Pulmonary artery endothelial cell (primary cell): ENCODE measurements around the gene DIO1. TPM values are rescaled to one million over a fixed set of nuclear protein-coding genes. Genes with fewer than 3 reads are reported as not detected.

Source experiments
- DNase-seq: peaks from one replicate; pipeline ENCODE4 v3.0.0-alpha.2; 2011; ENCODE audit warnings: low read depth, low spot score
- total RNA-seq: library from RNA; depleted of rRNA; stranded (reverse); fragments of >200 nt; gene quantifications from 2 replicates; pipeline ENCODE4 v1.2.3, GENCODE V29; 2014

Gene DIO1
- total RNA-seq, 1 donor from 2014 or later: not detected

GRCh38 chr1:53894644-53895043, 657 bp downstream of the DIO1 start:
- DNase-seq: no peak

- no peak for DNase-seq
Measured at GRCh38 chr1:53895421-53895820, 1.4 kb downstream of the DIO1 start.

GRCh38 chr1:53896635-53897229, 2.7 kb downstream of the DIO1 start:
- no peak for DNase-seq

GRCh38 chr1:53899206-53899628, 5.2 kb downstream of the DIO1 start:
- no peak for DNase-seq

- DNase-seq: no peak
Measured at GRCh38 chr1:53899708-53900107, 5.7 kb downstream of the DIO1 start.

GRCh38 chr1:53902235-53903138, 8.5 kb downstream of the DIO1 start:
- DNase-seq: no peak

GRCh38 chr1:53905509-53905908, 11.5 kb downstream of the DIO1 start:
- DNase-seq: no peak

GRCh38 chr1:53906121-53906520, 12.1 kb downstream of the DIO1 start:
- DNase-seq: no peak

GRCh38 chr1:53909946-53910345, 16.0 kb downstream of the DIO1 start:
- no peak for DNase-seq

GRCh38 chr1:53911442-53911841, 17.5 kb downstream of the DIO1 start:
- no peak for DNase-seq

- DNase-seq: no peak
Measured at GRCh38 chr1:53913352-53914033, 19.5 kb downstream of the DIO1 start.

GRCh38 chr1:53918343-53918742, 24.4 kb downstream of the DIO1 start:
- DNase-seq: no peak

GRCh38 chr1:53919675-53920066, 25.7 kb downstream of the DIO1 start:
- DNase-seq: no peak

GRCh38 chr1:53927376-53927881, 33.4 kb downstream of the DIO1 start:
- no peak for DNase-seq

- no peak for DNase-seq
Measured at GRCh38 chr1:53929246-53929960, 35.4 kb downstream of the DIO1 start.

- DNase-seq: no peak
Measured at GRCh38 chr1:53930932-53931331, 36.9 kb downstream of the DIO1 start.

GRCh38 chr1:53931523-53931922, 37.5 kb downstream of the DIO1 start:
- DNase-seq: no peak

- no peak for DNase-seq
Measured at GRCh38 chr1:53934170-53934765, 40.3 kb downstream of the DIO1 start.

GRCh38 chr1:53936430-53936829, 42.4 kb downstream of the DIO1 start:
- no peak for DNase-seq

- no peak for DNase-seq
Measured at GRCh38 chr1:53938136-53938830, 44.3 kb downstream of the DIO1 start.
